Endothelial cell (in vitro differentiated cells): Measurements from ENCODE around the gene CCDC97. TPM values are rescaled to one million over a fixed set of nuclear protein-coding genes. Genes with fewer than 3 reads are reported as not detected.
"Not testable (repeated sequence)": the region's sequence is repeated elsewhere in the genome, so short reads cannot be mapped to it uniquely, and the experiment has no call there.

Experiments used
- DNase-seq: peaks from one replicate; pipeline ENCODE4 v3.0.0; 2021; ENCODE audit warnings: low spot score
- H3K27ac Mint-ChIP-seq: one replicate; pipeline ENCODE4 v1.8.0; 2021; ENCODE audit warnings: mixed read lengths, inconsistent platforms; ENCODE audit not compliant: unreplicated experiment
- H3K27me3 Mint-ChIP-seq: one replicate; pipeline ENCODE4 v1.8.0; 2021; ENCODE audit warnings: mild to moderate bottlenecking, moderate library complexity, mixed read lengths, inconsistent platforms; ENCODE audit not compliant: unreplicated experiment
- H3K36me3 Mint-ChIP-seq: one replicate; pipeline ENCODE4 v1.8.0; 2021; ENCODE audit warnings: mild to moderate bottlenecking, low read depth, mixed read lengths, inconsistent platforms; ENCODE audit not compliant: unreplicated experiment
- H3K4me1 Mint-ChIP-seq: one replicate; pipeline ENCODE4 v1.8.0; 2021; ENCODE audit warnings: mild to moderate bottlenecking, mixed read lengths, inconsistent platforms; ENCODE audit not compliant: unreplicated experiment
- H3K4me3 Mint-ChIP-seq: one replicate; pipeline ENCODE4 v1.8.0; 2021; ENCODE audit warnings: mild to moderate bottlenecking, mixed read lengths, inconsistent platforms; ENCODE audit not compliant: unreplicated experiment
- H3K9me3 Mint-ChIP-seq: one replicate; pipeline ENCODE4 v1.8.0; 2021; ENCODE audit warnings: mixed read lengths, inconsistent platforms; ENCODE audit not compliant: unreplicated experiment
- total RNA-seq: library from RNA; stranded (reverse); fragmentation: NEBNext Ultra II Directional; extraction: Animal tissue kit (Norgen Biotek cat#: 25700); gene quantifications from one replicate; pipeline ENCODE4 v1.2.1, GENCODE V29; 2021; ENCODE audit not compliant: unreplicated experiment
- TF ChIP-seq, protein P1 (sequence below): fragments of 200-600 bp; sonication (generic); IDR thresholded peaks from one replicate; pipeline ENCODE4 v1.5.0; 2021; ENCODE audit warnings: antibody characterized with exemption; ENCODE audit not compliant: unreplicated experiment

Gene CCDC97
- total RNA-seq, 1 donor from 2014 or later: 28.6 TPM

DNA sequence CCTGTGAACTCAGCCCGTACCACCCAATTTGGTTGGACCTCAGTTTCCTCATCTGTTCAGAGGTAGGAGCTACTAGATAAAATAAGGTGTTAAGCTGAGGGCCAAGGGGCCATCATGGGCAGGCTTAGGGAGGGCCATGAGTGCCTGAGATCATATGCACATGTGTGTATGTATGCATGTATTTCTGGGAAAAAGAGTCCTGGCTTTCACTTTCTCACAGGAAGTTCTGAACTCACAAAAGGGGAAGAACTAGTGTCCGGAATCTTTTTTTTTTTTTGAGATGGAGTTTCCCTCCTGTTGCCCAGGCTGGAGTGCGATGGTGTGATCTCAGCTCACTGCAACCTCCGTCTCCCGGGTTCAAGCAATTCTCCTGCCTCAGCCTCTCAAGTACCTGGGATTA is 24.8 kb downstream of the CCDC97 start:
- no peak for DNase-seq
- Mint-ChIP-seq H3K27me3 (peaks cover 6% of the 10 kb centered on the region), H3K4me3 (peak overlapping the region; percentile 51), H3K36me3 (peaks cover 39% of the 10 kb centered on the region), H3K9me3 (no peaks in the 10 kb centered on the region), H3K27ac (peak overlapping the region; percentile 77), H3K4me1 (peaks cover 20% of the 10 kb centered on the region)
- TF ChIP-seq, protein P1, sequence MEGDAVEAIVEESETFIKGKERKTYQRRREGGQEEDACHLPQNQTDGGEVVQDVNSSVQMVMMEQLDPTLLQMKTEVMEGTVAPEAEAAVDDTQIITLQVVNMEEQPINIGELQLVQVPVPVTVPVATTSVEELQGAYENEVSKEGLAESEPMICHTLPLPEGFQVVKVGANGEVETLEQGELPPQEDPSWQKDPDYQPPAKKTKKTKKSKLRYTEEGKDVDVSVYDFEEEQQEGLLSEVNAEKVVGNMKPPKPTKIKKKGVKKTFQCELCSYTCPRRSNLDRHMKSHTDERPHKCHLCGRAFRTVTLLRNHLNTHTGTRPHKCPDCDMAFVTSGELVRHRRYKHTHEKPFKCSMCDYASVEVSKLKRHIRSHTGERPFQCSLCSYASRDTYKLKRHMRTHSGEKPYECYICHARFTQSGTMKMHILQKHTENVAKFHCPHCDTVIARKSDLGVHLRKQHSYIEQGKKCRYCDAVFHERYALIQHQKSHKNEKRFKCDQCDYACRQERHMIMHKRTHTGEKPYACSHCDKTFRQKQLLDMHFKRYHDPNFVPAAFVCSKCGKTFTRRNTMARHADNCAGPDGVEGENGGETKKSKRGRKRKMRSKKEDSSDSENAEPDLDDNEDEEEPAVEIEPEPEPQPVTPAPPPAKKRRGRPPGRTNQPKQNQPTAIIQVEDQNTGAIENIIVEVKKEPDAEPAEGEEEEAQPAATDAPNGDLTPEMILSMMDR: no peak

DNA sequence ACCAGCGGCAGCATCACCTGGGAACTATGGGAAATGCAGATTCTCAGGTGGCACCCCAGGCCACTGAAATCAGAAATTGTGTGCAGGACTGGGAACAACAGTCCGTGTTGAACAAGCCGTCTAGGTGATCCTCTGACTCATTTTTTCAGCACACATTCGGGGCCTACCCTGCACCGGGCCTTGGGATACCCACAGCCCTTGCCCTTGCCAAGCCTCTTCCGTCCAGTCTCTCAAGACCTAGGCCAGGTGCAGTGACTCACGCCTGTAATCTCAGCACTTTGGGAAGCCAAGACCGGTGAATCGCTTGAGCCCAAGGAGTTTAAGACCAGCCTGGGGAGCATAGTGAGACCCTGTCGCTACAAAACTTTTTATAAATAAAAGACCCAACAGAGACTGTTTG is 25.5 kb downstream of the CCDC97 start:
- H3K4me3 Mint-ChIP-seq: no peak overlapping the region
- H3K27ac Mint-ChIP-seq: no peak overlapping the region
- DNase-seq: no peak
- peaks cover 19% of the 10 kb centered on the region for H3K4me1 Mint-ChIP-seq
- H3K27me3 Mint-ChIP-seq: peaks cover 6% of the 10 kb centered on the region
- no peaks in the 10 kb centered on the region for H3K9me3 Mint-ChIP-seq
- TF ChIP-seq, protein P1: no peak
- peaks cover 39% of the 10 kb centered on the region for H3K36me3 Mint-ChIP-seq

- peaks cover 33% of the 10 kb centered on the region for H3K36me3 Mint-ChIP-seq
- H3K4me3 Mint-ChIP-seq: peak overlapping the region; percentile 67
- TF ChIP-seq, protein P1: no peak
- no peaks in the 10 kb centered on the region for H3K9me3 Mint-ChIP-seq
- no peak for DNase-seq
- peaks cover 8% of the 10 kb centered on the region for H3K27me3 Mint-ChIP-seq
- H3K4me1 Mint-ChIP-seq: no peaks in the 10 kb centered on the region
- H3K27ac Mint-ChIP-seq: no peak overlapping the region
These were observed 30.0 kb downstream of the CCDC97 start for GRCh38 chr19:41339936-41340335.

DNA sequence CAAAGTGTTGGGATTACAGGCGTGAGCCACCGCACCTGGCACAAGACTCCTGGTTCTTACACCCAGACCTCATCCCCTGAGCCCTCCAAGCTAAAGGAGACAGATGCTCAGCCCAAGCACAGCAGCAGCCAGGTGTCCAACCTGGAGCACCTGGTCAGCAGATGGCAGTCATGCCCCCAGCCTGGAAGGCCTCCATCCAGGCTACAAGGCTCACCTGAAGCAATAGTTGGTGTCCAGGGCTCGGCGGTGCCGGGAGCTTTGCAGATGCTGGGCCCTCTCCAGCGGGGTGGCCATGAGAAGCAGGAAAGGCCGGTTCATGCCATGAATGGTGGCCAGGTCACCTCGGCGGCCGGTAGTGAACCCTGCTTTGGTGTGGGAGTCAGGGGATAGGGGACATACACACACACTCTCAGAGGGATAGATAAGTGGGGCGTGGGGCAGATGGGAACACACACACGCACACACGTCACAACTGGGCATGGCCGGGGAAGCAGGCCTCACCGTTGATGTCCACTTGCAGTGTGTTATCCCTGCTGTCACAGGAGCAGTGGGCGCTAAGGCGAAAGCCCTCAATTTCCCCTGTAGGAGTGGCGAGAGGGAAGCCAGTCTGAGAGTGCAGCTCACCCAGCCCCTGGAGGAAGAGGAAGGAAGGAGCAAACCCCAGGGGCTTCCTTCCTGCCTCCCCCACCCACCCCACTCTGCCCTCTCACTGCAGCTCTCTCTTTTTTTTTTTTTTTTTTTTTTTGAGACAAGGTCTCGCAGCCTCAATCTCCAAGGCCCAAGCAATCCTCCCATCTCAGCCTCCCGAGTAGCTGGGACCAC is 31.9 kb downstream of the CCDC97 start:
- no peaks in the 10 kb centered on the region for H3K4me1 Mint-ChIP-seq
- TF ChIP-seq, protein P1: no peak
- peaks cover 37% of the 10 kb centered on the region for H3K36me3 Mint-ChIP-seq
- no peaks in the 10 kb centered on the region for H3K9me3 Mint-ChIP-seq
- no peak for DNase-seq
- H3K27ac Mint-ChIP-seq: no peak overlapping the region
- H3K27me3 Mint-ChIP-seq: peaks cover 8% of the 10 kb centered on the region
- H3K4me3 Mint-ChIP-seq: no peak overlapping the region

DNA sequence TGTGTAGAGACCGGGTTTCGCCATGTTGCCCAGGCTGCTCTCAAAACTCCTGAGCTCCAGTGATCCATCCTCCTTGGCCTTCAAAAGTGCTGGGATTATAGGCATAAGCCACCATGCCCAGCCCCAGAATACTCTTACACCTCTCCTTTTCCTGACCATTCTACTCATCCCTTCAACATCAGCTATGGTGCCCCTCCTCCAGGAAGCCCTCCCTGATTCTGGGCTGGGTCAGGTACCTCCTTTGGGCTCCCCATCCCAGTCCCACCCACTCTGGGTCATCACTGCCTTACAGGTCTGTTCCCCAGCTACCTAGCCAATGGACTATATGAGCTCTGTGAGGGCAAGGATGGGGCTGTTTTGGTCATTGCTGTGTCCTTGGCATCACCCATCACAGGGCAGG is 34.2 kb downstream of the CCDC97 start:
- Mint-ChIP-seq H3K36me3 (peaks cover 40% of the 10 kb centered on the region), H3K27me3 (peaks cover 8% of the 10 kb centered on the region), H3K4me1 (peaks cover 4% of the 10 kb centered on the region), H3K27ac (peak overlapping the region; percentile 48), H3K4me3 (peak overlapping the region; percentile 73), H3K9me3 (no peaks in the 10 kb centered on the region)
- no peak for DNase-seq
- TF ChIP-seq, protein P1: no peak

DNA sequence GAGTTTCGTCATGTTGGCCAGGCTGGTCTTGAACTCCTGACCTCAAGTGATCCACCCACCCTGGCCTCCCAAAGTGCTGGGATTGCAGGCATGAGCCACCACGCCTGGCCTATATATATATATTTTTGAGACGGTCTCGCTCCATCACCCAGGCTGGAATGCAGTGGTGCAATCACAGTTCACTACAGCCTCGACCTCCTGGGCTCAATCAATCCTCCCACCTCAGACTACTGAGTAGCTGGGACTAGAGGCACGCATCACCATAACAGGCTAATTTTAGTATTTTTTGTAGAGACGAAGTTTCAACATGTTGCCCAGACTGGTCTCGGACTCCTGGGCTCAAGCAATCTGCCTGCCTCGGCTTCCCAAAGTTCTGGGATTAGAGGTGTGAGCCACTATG is 36.9 kb downstream of the CCDC97 start:
- H3K27ac Mint-ChIP-seq: not testable (repeated sequence)
- Mint-ChIP-seq H3K36me3 (peaks cover 34% of the 10 kb centered on the region), H3K4me1 (peaks cover 21% of the 10 kb centered on the region)

More for the DNA sequence above, 36.9 kb downstream of the CCDC97 start:
- not testable (repeated sequence) for H3K4me3 Mint-ChIP-seq, H3K9me3 Mint-ChIP-seq, DNase-seq
- peaks cover 16% of the 10 kb centered on the region for H3K27me3 Mint-ChIP-seq
